ENCODE results near the gene ARHGAP20.

DNA sequence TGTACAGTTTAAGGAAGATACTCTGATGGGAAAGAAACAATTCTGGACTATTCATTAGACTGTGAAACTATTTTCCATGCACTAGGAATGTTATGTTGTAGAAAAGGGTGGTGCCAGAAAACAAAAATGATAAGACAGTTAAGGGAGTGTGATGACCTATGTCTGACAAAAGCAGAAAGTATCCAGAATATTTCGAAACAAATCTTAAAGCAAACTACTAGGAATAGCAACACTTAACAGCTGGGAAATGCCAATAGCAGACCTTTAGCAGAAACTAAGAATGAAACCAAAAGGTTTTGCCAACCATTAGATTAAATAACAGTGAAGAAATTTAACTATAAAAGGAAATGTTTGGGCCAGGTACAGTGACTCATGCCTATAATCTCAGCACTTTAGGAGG, 3.3 kb upstream of the ARHGAP20 start:
- no peak for TF ChIP-seq EZH2 (IDR thresholded peaks at IDR 0.05; ENCODE audit: borderline replicate concordance, low read depth, low read length)
- TF ChIP-seq ZNF274 (IDR thresholded peaks at IDR 0.05; ENCODE audit: borderline replicate concordance, low read depth, low read length), result no peak
- TF ChIP-seq CTCF (IDR thresholded peaks at IDR 0.05 in 2 of 3, conservative IDR thresholded peaks at IDR 0.05 in 1 of 3; ENCODE audit: insufficient read depth in 2 of 3, low read depth in 1 of 3, low read length in 3 of 3), result no peak
